Nucleus accumbens (tissue), 56 donors: Measurements from ENCODE around the gene PSMC4.
A peak's percentile ranks its signal among the peaks of the same experiment; 100 is the strongest.

Source experiments
- DNase-seq, 56 donors: peaks; one replicate each; lab custom pipeline; 2025; lab: John Stamatoyannopoulos, UW

PSMC4 gene

DNA sequence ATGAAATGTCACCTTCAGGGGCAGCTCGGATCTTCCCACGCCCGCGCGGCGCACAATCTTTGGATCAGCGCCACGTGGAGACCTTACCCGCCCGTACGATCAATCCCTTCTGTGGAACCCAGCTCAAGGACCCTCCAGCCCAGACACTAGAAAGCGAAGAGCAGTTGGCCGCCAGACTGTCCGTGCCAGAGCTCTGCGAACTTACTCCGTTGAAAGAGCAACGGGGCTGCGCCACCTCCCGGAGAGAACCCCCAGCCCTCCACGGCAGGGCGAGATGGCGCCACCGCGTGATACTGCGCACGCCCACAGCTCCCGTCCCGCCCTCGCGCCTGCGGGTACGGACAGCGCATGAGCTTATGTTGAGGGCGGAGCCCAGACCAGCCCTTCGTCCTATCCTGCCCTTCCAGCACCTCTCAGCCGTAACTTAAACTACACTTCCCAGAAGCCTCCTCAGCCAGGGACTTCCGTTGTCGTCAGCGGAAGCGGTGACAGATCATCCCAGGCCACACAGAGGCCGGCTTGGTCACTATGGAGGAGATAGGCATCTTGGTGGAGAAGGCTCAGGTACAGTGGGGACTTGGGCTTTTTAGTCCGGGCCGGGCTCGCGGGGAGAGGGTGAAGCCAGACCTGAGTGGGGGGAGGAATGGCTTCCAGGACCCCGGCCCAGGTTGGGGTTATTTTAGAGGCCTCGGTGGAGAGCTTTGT lies at the start of gene PSMC4:
PSMC4 (plus strand) TSS at position 491 of the 705 bp plus-strand sequence; CDS start at position 529, 38 bp downstream.
- DNase-seq = peak; percentile 82 to 99 (median 98)

DNA sequence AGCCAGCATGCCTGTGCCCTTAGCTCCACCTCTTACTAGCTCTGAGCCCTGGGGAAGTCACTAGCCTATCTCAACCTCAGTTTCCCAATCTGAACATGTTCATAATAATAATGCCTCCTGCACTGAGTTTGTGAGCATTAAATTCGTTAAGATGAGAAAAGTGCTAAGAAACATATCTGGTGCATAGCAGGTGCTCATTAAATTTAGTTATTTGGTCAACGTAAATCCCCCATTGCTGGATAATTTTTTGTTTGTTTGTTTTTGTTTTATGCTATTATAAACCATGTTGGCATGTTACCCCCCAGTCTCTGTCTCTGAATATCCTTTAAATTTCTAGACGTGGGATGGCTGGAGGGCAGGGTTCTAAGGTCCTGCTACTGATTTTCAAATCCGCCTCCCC lies 47.1 kb upstream of the PSMC4 start:
- DNase-seq = no peak

DNA sequence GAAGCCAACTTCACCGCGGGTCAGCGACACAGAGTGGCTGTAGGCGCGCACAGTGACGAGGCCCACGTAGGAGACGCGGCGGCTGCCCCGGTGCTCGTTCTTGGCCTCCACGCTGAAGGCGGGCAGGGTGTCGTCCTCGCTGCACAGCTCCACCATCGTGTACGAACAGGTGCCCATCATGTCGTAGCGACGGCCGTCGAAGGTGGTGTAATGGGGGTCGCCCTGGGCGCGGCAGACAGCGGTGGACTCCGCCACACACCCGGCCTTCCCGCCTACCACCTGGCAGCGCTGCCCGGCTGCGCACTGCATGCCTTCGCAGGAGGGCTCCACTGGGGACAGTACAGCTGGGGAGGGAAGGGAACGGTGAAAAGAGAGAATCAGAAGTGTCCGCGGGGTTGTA lies 46.6 kb upstream of the PSMC4 start:
- no peak for DNase-seq

DNA sequence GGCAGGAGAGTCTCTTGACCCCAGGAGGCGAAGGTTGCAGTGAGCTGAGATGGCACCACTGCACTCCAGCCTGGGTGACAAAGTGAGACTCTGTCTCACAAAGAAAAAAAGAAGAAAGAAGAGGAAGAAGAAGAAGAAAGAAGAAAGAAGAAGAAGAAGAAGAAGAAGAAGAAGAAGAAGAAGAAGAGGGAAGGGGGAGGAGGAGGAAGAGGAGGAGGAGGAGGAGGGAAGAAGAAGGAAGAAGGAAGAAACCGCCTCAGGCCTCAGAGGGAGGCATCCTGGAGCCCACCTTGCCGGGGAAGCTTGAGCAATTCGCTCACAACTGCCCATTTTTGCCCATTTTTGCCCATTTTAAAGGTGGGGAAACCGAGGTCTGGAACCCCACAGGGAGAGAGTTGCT lies 46.0 kb upstream of the PSMC4 start:
- no peak for DNase-seq

DNA sequence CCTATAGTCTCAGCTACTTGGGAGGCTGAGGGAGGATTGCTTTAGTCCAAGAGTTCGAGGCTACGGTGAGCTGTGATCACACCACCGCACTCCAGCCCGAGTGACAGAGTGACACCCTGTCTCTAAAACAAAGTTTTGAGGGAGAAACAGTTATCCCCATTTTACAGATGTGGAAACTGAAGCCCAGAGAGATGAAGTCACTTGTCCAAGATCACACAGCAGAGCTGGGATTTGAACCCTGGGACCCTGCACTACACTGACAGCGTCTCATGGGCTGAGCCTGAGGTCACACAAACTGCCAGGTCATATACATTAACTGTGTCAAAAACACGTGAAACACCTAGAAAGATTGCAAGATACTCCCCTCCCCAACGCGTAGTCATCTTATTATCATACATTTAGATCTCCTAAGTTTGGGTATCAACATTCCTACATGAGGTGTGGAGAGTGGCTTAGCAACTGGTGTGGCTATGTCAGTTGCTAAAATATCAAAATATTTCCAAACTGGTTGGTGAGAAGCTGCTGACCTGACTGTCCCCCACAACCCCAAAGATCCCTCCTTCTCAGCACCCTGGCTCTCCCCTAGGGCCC lies 44.7 kb upstream of the PSMC4 start:
- no peak for DNase-seq

DNA sequence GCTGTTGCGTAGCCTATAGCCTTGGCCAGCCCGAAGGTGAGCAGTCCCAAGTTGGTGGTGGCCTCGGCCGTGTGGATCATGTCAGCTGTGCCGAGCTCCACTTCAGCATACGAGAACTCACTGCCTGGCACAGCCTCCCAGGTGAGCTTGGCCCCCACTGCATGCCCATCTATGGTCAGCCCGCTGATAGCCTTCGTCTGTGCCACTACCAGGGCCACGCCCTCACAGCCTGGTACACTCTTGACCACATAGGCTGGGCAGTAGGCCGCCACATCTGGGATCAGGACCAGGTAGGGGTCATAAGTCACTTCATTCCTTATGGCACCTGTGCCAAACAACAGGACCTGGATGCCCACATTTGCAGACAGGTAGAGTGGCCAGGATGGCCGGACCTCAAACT lies 43.9 kb upstream of the PSMC4 start:
- no peak for DNase-seq

DNA sequence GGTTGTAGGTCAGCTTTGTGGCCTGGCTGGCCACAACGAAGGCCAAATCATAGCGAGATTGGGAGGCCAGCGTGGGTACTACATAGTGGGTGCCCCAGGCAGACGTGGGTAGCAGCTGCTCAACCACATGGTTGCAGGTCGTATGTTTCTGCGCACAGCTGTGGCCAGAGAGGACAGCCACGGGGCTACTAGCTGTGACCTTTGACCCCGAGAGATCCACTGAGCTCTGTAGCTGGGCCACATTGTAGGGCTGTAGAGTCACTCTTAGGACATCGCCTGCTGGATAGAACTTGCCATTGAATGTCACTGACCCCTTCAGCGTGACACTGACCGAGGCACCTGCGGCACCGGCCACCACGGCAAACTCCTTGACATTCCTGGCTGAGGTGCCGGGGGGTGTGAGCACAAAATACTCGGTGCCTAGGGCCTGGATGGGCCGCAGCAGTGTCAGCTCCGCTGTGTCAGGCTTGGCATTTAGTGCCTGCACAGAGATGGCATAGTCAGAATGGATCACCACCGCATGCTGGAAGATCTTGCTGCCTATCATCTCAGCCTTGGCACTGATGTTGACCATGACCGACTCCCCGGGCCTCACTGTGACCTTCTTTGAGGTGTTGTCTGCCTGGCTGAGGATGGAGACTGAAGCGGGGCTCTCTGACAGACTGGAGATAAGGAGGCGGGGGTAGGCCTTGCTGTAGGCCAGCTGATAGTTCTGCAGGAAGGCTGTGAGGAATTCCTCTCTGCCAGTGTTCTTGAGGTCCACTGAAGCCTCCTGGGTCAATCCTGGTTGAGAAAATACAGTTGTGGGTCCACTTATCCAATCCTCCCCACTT lies 43.2 kb upstream of the PSMC4 start:
- no peak for DNase-seq

DNA sequence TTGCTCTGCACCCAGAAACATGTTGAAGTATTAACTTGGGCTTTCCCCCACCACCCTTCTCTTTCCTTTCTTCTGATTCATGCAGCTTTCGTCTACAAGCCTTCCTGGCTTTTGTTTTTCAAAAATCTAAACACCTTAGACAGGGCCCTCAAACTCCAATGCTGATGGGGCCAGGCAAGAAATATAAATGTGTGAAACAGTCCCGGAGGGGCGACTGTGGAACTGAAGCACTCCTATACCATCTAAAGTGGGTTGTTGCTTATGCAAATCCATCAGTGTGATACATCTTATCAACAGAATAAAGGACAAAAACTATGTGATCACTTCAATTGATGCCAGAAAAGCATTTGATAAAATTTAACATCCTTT lies 42.6 kb upstream of the PSMC4 start:
- no peak for DNase-seq

DNA sequence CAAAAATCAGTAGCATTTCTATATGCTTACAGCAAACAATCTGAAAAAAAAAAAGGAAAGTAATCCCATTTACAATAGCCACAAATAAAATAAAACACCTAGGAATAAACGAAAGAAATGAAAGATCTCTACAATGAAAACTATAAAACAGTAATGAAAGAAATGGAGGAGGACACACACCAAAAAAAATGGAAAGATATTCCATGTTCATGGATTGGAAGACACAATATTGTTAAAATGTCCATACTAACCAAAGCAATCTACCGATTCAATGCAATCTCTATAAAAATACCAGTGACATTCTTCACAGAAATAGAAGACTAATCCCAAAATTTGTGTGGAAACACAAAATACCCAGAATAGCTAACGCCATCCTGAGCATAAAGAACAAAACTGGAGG lies 41.2 kb upstream of the PSMC4 start:
- no peak for DNase-seq

DNA sequence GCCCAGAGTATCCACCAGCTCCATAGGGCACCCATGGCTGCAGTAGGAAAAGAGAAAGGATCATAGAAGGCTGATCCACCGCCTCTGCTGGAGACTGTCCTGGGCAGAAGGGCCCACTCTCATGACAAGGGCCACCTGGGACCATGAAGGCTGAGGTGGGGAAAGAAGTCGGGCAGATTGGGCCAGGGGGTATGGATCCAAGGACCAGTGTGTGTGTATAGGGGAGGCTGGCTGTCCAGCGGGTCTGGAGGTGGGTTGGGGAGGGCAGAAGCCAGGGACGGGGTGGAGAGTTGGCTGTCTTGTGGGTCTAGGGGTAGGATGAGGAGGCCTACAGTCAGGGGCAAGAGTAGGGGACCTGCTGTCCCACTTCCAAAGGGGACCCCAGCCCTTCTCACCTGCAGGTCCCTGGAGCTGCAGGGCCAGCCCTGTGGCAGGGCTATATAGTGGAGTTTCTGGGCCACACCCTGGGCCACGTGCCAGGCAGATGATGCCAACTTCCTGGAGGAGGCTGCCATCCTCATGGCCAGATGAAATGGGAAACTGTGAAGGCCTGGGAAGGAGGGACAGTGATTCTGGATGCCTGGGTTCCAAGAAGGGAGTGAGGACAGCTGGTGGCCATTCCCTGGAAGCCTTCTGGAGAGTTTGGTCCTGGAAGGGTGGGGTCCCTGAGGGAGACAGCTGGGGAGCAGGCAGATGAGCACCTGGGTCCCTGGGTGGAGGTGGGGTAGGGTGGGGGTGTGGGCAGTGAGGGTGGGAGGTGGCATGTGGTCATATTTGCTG lies 36.2 kb upstream of the PSMC4 start, which contains the start of gene FCGBP:
FCGBP (minus strand) TSS at position 51 of the 780 bp plus-strand sequence.
- DNase-seq = no peak

DNA sequence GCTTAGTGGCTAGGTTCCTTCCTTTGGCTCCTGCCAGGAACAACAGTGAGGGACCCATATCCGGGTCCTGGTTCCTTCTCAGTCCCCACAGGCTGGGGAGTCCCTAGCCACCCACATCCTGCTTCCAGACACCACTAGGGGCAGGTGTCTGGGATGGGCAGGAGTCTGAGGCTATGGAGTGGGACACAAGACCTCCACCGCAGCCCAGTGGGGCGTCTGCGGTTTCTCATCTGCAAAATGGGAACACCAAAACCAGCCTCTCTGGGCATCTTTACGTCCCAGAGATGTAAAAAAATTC lies 35.7 kb upstream of the PSMC4 start:
- DNase-seq = no peak

DNA sequence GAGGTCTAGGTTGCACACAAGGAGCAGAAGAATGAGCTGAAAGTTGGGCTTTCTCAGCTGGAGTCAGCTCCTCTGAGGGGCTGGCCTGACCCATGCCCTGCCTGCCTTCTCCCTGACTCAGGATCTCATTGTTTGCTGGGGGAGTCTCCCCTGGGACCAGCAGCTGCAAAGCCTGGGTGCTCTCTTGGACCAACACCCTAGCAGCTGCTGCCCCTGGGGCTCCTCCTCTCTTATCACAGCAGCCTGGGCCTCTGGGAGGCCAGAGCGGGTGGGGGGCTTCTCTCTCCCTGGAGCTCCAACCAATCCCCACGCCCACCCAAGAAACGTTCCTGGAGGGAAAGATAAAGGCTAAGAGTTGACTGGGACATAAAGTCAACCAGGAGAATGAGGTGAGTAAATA lies 34.9 kb upstream of the PSMC4 start:
- no peak for DNase-seq

DNA sequence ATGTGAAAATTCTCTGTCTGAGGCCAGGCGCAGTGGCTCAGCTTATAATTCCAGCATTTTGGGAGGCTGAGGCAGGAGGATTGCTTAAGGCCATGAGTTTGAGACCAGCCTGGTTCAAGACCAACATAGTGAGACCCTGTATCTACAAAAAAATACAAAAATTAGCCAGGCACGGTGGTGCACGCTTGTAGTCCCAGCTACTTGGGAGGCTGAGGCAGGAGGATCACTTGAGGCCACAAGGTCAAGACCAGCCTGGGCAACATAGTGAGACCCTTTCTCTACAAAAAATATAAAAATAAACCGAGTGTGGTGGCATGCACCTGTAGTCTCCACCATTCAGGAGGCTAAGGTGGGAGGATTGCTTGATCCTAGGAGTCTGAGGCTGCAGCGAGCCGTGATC lies 34.3 kb upstream of the PSMC4 start:
- no peak for DNase-seq

DNA sequence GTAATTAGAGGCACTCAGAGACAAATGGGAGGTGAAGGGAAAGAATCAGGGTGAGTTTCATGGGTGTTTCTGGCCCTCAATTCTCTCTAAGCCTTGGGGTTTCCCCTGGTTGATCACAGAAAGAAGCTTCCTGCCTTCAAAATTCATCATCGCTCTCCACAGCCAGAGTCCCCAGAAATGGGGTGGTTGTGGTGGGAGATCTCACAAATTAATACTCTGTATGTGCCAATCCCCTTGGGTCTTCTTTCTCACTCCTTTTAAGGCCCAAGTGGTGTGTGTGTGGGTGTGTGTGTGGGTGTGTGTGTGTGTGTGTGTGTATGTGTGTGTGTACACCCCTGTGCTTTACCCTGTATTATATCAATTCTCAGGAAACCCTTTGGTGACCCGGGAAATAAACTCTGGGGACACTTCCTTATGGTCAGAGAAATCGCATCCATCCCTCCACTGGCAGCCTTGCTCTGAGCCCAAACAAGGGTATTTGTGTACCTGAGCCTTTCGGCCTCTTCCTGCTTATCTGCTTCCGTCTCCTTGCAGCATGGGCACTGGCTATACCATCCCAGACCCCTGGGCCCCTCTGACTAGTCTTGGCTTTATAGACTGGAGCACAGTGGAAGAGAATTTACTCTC lies 33.8 kb upstream of the PSMC4 start:
- no peak for DNase-seq

DNA sequence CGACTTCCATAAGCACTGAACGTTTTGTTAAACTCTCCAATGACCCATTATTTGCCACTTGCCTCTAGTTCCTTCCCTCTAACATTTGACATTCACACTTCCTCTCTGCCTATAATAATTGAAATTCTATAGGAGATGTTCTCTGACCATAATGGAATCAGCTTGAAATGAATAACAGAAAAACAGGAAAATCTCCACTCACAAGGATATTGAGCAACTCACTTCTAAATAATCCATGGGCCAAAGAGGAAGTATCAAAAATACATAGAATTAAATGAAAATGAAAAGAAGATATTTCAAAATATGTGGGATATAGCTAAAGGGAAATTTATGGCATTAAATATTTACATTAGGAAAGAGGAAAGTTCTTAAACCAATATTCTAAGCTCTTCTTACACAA lies 33.2 kb upstream of the PSMC4 start:
- no peak for DNase-seq

DNA sequence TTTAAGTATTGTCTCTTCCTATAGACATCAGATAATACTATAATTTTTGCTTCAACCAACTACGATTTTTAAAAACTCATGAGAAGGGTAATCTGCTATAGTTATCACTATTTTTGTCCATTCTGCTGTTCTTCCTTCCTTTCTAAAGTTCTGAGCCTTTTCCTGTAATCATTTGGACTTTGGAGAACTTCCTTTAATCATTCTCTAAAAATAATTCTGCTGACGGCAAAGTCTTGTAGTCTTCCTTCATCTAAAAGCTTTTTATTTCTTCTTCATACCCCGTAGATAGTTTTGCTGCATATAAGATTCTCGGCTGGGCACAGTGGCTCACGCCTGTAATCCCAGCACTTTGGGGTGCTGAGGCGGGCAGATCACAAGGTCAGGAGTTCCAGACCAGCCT lies 31.4 kb upstream of the PSMC4 start:
- DNase-seq = no peak

DNA sequence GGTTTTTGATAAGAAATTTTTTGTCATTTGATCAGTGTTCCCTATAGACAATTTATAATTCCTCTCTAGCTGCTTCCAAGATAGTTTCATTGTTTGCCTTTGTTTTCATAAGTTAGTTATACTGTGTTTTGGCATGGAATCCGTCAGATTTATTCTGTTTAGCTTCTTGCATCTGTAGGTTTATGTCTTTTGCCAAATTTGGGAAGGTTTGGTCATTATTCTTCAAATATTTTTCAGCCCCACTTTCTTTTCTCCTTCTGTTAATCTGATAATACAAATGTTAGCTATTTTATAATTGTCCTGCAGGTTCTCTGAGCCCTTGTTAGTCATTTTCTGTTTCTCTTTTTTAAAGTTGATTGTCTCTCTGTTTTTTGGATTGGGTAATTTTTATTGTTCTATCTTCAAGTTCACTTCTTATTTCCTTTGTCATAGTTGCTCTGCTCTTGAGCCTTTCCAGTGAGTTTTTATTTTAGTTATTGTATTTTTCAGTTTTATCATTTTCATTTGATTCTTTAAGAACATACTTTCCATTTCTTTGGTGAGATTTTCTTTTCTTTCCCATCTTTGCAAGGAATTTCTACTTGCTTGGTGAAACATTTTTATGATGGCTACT lies 30.6 kb upstream of the PSMC4 start:
- no peak for DNase-seq

DNA sequence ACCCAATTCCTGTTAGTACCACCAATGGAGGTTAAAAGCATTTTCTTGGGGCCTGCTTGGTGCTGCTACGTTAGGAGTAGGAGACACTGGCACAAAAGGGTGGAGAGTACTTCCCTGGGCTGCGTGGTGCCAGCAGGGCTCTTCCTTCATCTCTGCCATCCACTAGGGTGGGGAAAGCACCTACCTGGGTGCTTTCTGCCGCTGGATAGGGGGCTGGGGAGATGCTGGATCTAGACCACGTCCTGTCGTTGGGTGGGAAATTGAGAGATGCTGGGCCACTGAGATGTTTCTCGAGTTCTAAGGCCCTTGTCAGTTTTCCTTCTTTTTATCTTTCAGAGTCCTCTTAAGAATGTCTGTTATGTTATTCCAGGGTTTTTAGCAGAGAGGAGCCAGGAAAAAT lies 29.8 kb upstream of the PSMC4 start:
- no peak for DNase-seq

DNA sequence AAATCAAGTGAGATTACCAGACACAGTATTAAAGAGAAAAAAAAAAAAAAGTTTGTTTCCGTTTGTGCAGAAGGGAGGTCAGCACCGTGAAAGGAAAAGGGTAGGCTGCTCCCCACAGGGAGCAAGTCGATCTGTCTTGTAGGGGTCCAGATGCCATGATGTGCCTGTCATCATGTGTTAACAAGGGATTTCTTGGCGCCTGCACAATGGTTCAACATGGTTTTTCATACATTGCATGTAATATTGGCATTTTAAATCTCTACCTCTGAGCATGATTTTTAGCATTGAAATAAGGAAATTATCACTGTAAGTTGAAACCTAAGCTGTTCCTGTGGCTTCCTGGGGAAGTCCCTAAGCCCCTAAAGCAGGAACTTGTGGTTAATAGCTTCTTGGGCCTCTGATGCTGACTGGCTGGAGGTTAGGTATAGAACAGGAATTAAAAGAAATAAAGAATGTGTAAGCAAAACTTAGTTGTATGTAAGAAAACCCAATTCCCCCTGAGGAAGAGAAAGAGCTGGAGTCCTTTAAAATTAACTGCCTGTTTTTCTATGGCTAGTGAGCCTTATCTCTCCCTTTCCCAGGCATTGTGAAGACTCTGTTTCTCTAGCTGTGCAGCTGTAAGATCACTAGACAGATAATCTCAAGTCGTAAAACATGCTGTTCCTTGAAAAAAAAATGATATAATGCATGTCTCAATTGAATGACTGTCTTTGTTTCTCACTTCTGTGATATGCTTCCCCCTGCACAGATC lies 29.2 kb upstream of the PSMC4 start:
- peak in 2 of 56 donors; percentile 10 to 22 for DNase-seq

DNA sequence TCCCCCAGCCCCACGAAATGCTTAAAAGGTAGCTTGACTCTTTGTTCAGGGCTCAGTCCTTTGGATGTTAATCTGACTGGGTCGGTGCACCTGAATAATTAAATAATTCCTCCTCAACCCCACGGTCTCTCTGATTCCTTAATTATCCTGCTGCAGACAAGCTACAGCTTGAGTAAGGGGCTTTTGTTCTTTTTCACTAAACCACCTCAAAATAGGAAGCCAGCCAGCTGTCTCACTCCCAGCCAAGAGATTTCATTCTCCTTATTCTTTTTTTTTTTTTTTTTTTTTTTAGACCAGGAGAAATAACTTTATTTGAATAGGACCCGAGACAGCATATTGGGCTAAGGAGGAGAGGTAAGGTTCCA lies 28.6 kb upstream of the PSMC4 start:
- DNase-seq = no peak
